Ishikawa (cell line): ENCODE data around the gene MPO.

Experiments
- CEBPB ChIP-seq: IDR thresholded peaks from 2 replicates; pipeline ENCODE4 v1.6.1; 2012
- EP300 ChIP-seq: IDR thresholded peaks from 2 replicates; pipeline ENCODE4 v1.6.1; 2012; ENCODE audit warnings: borderline replicate concordance
- FOXM1 ChIP-seq: IDR thresholded peaks from 2 replicates; pipeline ENCODE4 v1.6.1; 2012; ENCODE audit warnings: low read depth, borderline replicate concordance
- NFIC ChIP-seq: IDR thresholded peaks from 2 replicates; pipeline ENCODE4 v1.6.1; 2012
- TAF1 ChIP-seq: IDR thresholded peaks from 2 replicates; pipeline ENCODE4 v1.6.1; 2012; ENCODE audit warnings: low read depth, mild to moderate bottlenecking
- TCF12 ChIP-seq: IDR thresholded peaks from 2 replicates; pipeline ENCODE4 v1.6.1; 2012; ENCODE audit warnings: low read depth
- TEAD4 ChIP-seq: IDR thresholded peaks from 2 replicates; pipeline ENCODE4 v1.6.1; 2012
- TF ChIP-seq, protein P1 (sequence below): IDR thresholded peaks from 2 replicates; pipeline ENCODE4 v1.6.1; 2012

DNA sequence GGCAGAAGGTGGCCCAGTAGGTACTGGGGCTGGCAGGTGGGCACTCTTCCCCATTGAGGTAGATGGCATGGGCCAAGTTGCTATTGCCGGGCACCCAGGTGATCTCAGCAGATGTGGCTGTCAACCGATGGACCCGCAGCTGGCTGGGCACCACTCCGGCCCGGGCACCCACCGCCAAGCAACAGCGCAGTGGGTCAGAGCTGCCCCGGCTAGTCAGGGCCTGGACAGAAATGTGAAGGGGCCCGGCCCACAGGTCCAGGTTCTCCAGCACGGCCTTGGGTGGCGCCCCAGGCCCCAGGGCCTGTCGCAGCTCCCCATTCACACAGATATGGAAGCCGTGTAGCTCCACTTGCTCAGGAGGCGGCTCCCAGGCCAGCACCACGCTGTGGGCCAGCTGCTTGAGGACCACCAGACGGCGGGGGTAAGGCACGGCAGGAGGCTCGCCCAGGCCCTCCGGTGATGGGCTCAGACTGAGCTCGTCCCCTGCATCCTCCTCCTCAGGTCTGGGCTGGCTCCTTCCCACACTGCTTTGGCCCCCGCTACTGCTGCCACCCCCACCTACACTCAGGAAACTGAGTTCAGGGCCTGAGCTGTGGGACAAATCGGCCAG is 31.4 kb upstream of the MPO start:
- TF ChIP-seq, protein P1, sequence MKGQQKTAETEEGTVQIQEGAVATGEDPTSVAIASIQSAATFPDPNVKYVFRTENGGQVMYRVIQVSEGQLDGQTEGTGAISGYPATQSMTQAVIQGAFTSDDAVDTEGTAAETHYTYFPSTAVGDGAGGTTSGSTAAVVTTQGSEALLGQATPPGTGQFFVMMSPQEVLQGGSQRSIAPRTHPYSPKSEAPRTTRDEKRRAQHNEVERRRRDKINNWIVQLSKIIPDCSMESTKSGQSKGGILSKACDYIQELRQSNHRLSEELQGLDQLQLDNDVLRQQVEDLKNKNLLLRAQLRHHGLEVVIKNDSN: no peak
- TF ChIP-seq EP300: no peak
- TF ChIP-seq TAF1: no peak
- TF ChIP-seq FOXM1: no peak
- no peak for TF ChIP-seq NFIC
- no peak for TF ChIP-seq CEBPB
- no peak for TF ChIP-seq TEAD4
- TF ChIP-seq TCF12: no peak
